Endodermal cell (in vitro differentiated cells): Measurements from ENCODE around the gene ARHGAP8. TPM values are rescaled to one million over a fixed set of nuclear protein-coding genes. Genes with fewer than 3 reads are reported as not detected.

Experiments used
- DNase-seq: peaks from one replicate; pipeline ENCODE4 v3.0.0-alpha.2; 2017
- H3K27ac ChIP-seq: 2 replicates; pipeline ENCODE4 v1.5.1; 2013; ENCODE audit warnings: mild to moderate bottlenecking, low read depth, low read length, moderate library complexity
- H3K27me3 ChIP-seq: 2 replicates; pipeline ENCODE4 v1.6.1; 2013; ENCODE audit warnings: mild to moderate bottlenecking, low read length, moderate library complexity; ENCODE audit not compliant: insufficient read depth, control insufficient read depth, poor library complexity, severe bottlenecking
- H3K36me3 ChIP-seq: 2 replicates; pipeline ENCODE4 v1.7.0; 2013; ENCODE audit warnings: mild to moderate bottlenecking, low read length, moderate library complexity; ENCODE audit not compliant: control insufficient read depth, insufficient read depth
- H3K4me1 ChIP-seq: one replicate; pipeline ENCODE4 v1.7.0; 2013; ENCODE audit warnings: low read length; ENCODE audit not compliant: control insufficient read depth, insufficient read depth
- H3K4me3 ChIP-seq: 2 replicates; pipeline ENCODE4 v1.5.1; 2013; ENCODE audit warnings: mild to moderate bottlenecking, low read length, moderate library complexity
- H3K9ac ChIP-seq: 2 replicates; pipeline ENCODE4 v1.6.1; 2013; ENCODE audit warnings: mild to moderate bottlenecking, low read length, moderate library complexity; ENCODE audit not compliant: poor library complexity, severe bottlenecking; ENCODE audit errors: extremely low read depth
- H3K9me3 ChIP-seq: 2 replicates; pipeline ENCODE4 v1.6.1; 2013; ENCODE audit warnings: mild to moderate bottlenecking, low read length, moderate library complexity; ENCODE audit not compliant: control insufficient read depth
- H3K27ac Mint-ChIP-seq: 2 replicates; pipeline ENCODE4 v1.8.0; 2020; ENCODE audit warnings: mixed read lengths
- H3K27me3 Mint-ChIP-seq: 2 replicates; pipeline ENCODE4 v1.8.0; 2021; ENCODE audit warnings: mild to moderate bottlenecking, mixed read lengths; ENCODE audit not compliant: insufficient read depth
- H3K36me3 Mint-ChIP-seq: 2 replicates; pipeline ENCODE4 v1.8.0; 2020; ENCODE audit warnings: low read depth, mixed read lengths
- H3K4me1 Mint-ChIP-seq: 2 replicates; pipeline ENCODE4 v1.8.0; 2020; ENCODE audit warnings: mixed read lengths
- H3K4me3 Mint-ChIP-seq: 2 replicates; pipeline ENCODE4 v1.8.0; 2020; ENCODE audit warnings: mild to moderate bottlenecking, moderate library complexity, mixed read lengths
- H3K9me3 Mint-ChIP-seq: 2 replicates; pipeline ENCODE4 v1.8.0; 2020; ENCODE audit warnings: mild to moderate bottlenecking, mixed read lengths
- WGBS, 2 experiments: methylation state at CpG; one replicate each; pipeline versions ENCODE4 v1.1.5 to v1.1.7; 2013; ENCODE audit warnings: missing lambda C conversion rate in 2 of 2, mixed read lengths in 1 of 2; ENCODE audit not compliant: insufficient coverage in 1 of 2, insufficient read length in 1 of 2; 5-methylcytosine and 5-hydroxymethylcytosine counted together
- total RNA-seq, 2 donors: library from RNA; stranded (reverse); fragmentation: NEBNext Ultra II Directional in 1 of 2; extraction: Animal tissue kit (Norgen Biotek cat#: 25700) in 1 of 2; gene quantifications; 2 replicates in 1 of 2; 3 replicates in 1 of 2; pipeline ENCODE4 v1.2.1, GENCODE V29; 2021
- TF ChIP-seq, protein P1 (sequence below): fragments of 200-600 bp; sonication (generic); conservative IDR thresholded peaks from 2 replicates; pipeline ENCODE4 v1.5.0; 2021; ENCODE audit warnings: antibody characterized with exemption, mild to moderate bottlenecking

The ARHGAP8 gene
- total RNA-seq, 2 donors from 2014 or later, result 45.2 to 51.3 TPM

DNA sequence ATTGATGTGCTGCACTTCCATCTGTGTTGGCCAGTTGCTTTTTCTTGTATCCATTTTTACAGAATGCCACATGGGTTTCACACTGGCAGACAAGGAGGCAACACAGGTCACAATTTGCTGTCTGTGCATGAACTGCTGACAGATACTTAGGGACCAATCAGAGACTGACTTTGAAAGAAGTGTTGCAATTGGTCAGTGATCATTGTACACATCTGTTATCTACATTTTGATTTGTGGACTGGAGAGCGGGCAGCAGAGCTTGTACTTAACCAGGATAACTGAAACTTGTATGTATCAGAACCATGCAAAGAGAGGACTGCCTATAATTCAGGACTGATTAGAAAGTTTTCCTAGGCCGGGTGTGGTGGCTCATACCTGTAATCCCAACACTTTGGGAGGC lies 28.6 kb upstream of the ARHGAP8 start:
- Mint-ChIP-seq H3K27me3 (no peaks in the 10 kb centered on the region), H3K27ac (no peak overlapping the region), H3K9me3 (no peaks in the 10 kb centered on the region), H3K4me1 (peaks cover 13% of the 10 kb centered on the region), H3K36me3 (peaks cover 26% of the 10 kb centered on the region), H3K4me3 (no peak overlapping the region)
- Histone ChIP-seq H3K27me3 (no peaks in the 10 kb centered on the region), H3K9ac (no peak overlapping the region), H3K27ac (no peak overlapping the region), H3K4me1 (peaks cover 8% of the 10 kb centered on the region), H3K9me3 (no peaks in the 10 kb centered on the region), H3K36me3 (peaks cover 8% of the 10 kb centered on the region), H3K4me3 (no peak overlapping the region)
- TF ChIP-seq, protein P1, sequence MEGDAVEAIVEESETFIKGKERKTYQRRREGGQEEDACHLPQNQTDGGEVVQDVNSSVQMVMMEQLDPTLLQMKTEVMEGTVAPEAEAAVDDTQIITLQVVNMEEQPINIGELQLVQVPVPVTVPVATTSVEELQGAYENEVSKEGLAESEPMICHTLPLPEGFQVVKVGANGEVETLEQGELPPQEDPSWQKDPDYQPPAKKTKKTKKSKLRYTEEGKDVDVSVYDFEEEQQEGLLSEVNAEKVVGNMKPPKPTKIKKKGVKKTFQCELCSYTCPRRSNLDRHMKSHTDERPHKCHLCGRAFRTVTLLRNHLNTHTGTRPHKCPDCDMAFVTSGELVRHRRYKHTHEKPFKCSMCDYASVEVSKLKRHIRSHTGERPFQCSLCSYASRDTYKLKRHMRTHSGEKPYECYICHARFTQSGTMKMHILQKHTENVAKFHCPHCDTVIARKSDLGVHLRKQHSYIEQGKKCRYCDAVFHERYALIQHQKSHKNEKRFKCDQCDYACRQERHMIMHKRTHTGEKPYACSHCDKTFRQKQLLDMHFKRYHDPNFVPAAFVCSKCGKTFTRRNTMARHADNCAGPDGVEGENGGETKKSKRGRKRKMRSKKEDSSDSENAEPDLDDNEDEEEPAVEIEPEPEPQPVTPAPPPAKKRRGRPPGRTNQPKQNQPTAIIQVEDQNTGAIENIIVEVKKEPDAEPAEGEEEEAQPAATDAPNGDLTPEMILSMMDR, result no peak
- WGBS, 2 experiments, result 93 to 100% methylated on average over 2 of the region's 2 CpGs
- DNase-seq, result no peak

- no peak overlapping the region for H3K9ac ChIP-seq
- no peak overlapping the region for H3K27ac ChIP-seq
- no peaks in the 10 kb centered on the region for H3K27me3 ChIP-seq
- H3K4me3 Mint-ChIP-seq, result no peak overlapping the region
- TF ChIP-seq, protein P1, result no peak
- H3K4me1 ChIP-seq, result peaks cover 8% of the 10 kb centered on the region
- H3K9me3 ChIP-seq, result no peaks in the 10 kb centered on the region
- no peak overlapping the region for H3K4me3 ChIP-seq
- peak overlapping the region; percentile 83 for H3K27ac Mint-ChIP-seq
- H3K9me3 Mint-ChIP-seq, result no peaks in the 10 kb centered on the region
- peaks cover 8% of the 10 kb centered on the region for H3K36me3 ChIP-seq
- H3K36me3 Mint-ChIP-seq, result peaks cover 27% of the 10 kb centered on the region
- no peak for DNase-seq
- H3K4me1 Mint-ChIP-seq, result peaks cover 13% of the 10 kb centered on the region
- WGBS, 2 experiments, result 89 to 100% methylated on average over 4 to 6 of the region's 6 CpGs
- H3K27me3 Mint-ChIP-seq, result no peaks in the 10 kb centered on the region
Measured at GRCh38 chr22:44724416-44724815, 28.0 kb upstream of the ARHGAP8 start.

DNA sequence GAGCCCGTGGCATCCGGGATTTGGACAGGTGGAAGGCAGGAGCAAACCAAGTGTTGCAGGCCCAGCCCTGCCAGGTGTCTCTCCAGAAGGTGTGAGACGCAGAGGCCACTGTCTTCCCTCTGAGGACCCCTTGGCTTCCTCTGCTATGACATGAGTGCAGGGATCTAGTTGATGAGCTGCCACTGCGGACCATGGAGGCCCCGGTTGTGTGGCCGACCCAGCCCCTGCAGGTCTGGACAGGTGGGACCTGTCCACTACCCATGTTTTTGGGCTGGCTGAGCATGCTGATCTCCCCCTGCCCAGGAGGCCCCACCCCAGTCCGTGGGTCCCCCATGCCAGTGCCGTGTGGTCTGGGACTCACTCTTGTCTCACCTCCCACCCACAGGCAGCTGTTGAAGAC lies 27.5 kb upstream of the ARHGAP8 start:
- TF ChIP-seq, protein P1, result no peak
- peaks cover 8% of the 10 kb centered on the region for H3K36me3 ChIP-seq
- Mint-ChIP-seq H3K4me1 (peaks cover 13% of the 10 kb centered on the region), H3K9me3 (no peaks in the 10 kb centered on the region), H3K27ac (peak overlapping the region; percentile 83), H3K27me3 (no peaks in the 10 kb centered on the region), H3K4me3 (no peak overlapping the region), H3K36me3 (peaks cover 27% of the 10 kb centered on the region)
- no peaks in the 10 kb centered on the region for H3K27me3 ChIP-seq
- DNase-seq, result no peak
- H3K9ac ChIP-seq, result peak overlapping the region; percentile 5
- 85 to 91% methylated on average over 4 to 8 of the region's 8 CpGs for WGBS, 2 experiments
- peaks cover 8% of the 10 kb centered on the region for H3K4me1 ChIP-seq
- H3K9me3 ChIP-seq, result no peaks in the 10 kb centered on the region
- no peak overlapping the region for H3K27ac ChIP-seq
- no peak overlapping the region for H3K4me3 ChIP-seq
